MCF 10A (cell line): ENCODE measurements around the gene ALDH3B1. TPM values are rescaled to one million over a fixed set of nuclear protein-coding genes. Genes with fewer than 3 reads are reported as not detected.

Experiments
- BruUV-seq: library from RNA; stranded (reverse); fragments of 400-500 nt; replicated peaks from 2 replicates; lab custom pipeline; 2021; lab: Mats Ljungman, UMichigan
- CTCF ChIA-PET: fragments of 300-600 bp; sonication (Branson Sonifier 250); formaldehyde crosslinking; extraction: SDS; loops from one replicate; lab custom pipeline; 2021; ENCODE audit warnings: antibody characterized with exemption, inconsistent platforms; lab: Yijun Ruan, JAX
- POLR2A ChIA-PET: fragments of 300-600, 350-650 bp; sonication (Branson Sonifier 250); formaldehyde crosslinking; extraction: SDS; loops from one replicate; lab custom pipeline; 2020; ENCODE audit warnings: antibody characterized with exemption, inconsistent platforms; lab: Yijun Ruan, JAX
- DNase-seq: peaks from one replicate; pipeline ENCODE4 v3.0.0-alpha.2; 2018; ENCODE audit not compliant: unreplicated experiment
- H3K27ac Mint-ChIP-seq: one replicate; pipeline ENCODE4 v1.8.0; 2022; ENCODE audit warnings: mild to moderate bottlenecking, low read depth, mixed read lengths; ENCODE audit not compliant: unreplicated experiment
- H3K27me3 Mint-ChIP-seq: one replicate; pipeline ENCODE4 v1.8.0; 2022; ENCODE audit warnings: mixed read lengths; ENCODE audit not compliant: insufficient read depth, unreplicated experiment
- H3K36me3 Mint-ChIP-seq: one replicate; pipeline ENCODE4 v1.8.0; 2022; ENCODE audit warnings: mild to moderate bottlenecking, moderate library complexity, mixed read lengths; ENCODE audit not compliant: insufficient read depth, unreplicated experiment
- H3K4me1 Mint-ChIP-seq: one replicate; pipeline ENCODE4 v1.8.0; 2022; ENCODE audit warnings: mixed read lengths; ENCODE audit not compliant: insufficient read depth, unreplicated experiment
- H3K4me3 Mint-ChIP-seq: one replicate; pipeline ENCODE4 v1.8.0; 2022; ENCODE audit warnings: mild to moderate bottlenecking, moderate library complexity, mixed read lengths; ENCODE audit not compliant: unreplicated experiment
- H3K9me3 Mint-ChIP-seq: one replicate; pipeline ENCODE4 v1.8.0; 2022; ENCODE audit warnings: mixed read lengths; ENCODE audit not compliant: unreplicated experiment
- intact Hi-C: fragments of 100-400 bp; cut with micrococcal nuclease; formaldehyde crosslinking; loops from 2 replicates; pipeline ENCODE4 v1.14.1; 2022
- total RNA-seq: library from RNA; stranded (reverse); gene quantifications from 2 replicates; pipeline ENCODE4 v1.2.3, GENCODE V29; 2022
- TF ChIP-seq, protein P1 (sequence below): fragments of 200-600 bp; IDR thresholded peaks from one replicate; pipeline ENCODE4 v1.8.0; 2022; ENCODE audit warnings: antibody characterized with exemption, mild to moderate bottlenecking; ENCODE audit not compliant: unreplicated experiment

The ALDH3B1 gene
- total RNA-seq, 1 experiment from 2014 or later, result 37.2 TPM

GRCh38 chr11:68036717-68037239, 26.7 kb downstream of the ALDH3B1 start:
- Mint-ChIP-seq H3K36me3 (peaks cover 16% of the 10 kb centered on the region), H3K27me3 (no peaks in the 10 kb centered on the region), H3K4me3 (no peak overlapping the region), H3K9me3 (no peaks in the 10 kb centered on the region), H3K4me1 (peaks cover 1% of the 10 kb centered on the region), H3K27ac (no peak overlapping the region)
- no TSS peak for BruUV-seq
- no peak for DNase-seq
- intact Hi-C loops, result no loop called here
- TF ChIP-seq, protein P1, sequence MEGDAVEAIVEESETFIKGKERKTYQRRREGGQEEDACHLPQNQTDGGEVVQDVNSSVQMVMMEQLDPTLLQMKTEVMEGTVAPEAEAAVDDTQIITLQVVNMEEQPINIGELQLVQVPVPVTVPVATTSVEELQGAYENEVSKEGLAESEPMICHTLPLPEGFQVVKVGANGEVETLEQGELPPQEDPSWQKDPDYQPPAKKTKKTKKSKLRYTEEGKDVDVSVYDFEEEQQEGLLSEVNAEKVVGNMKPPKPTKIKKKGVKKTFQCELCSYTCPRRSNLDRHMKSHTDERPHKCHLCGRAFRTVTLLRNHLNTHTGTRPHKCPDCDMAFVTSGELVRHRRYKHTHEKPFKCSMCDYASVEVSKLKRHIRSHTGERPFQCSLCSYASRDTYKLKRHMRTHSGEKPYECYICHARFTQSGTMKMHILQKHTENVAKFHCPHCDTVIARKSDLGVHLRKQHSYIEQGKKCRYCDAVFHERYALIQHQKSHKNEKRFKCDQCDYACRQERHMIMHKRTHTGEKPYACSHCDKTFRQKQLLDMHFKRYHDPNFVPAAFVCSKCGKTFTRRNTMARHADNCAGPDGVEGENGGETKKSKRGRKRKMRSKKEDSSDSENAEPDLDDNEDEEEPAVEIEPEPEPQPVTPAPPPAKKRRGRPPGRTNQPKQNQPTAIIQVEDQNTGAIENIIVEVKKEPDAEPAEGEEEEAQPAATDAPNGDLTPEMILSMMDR, result no peak
- POLR2A ChIA-PET, result interaction anchor here (0.6 to 1.3 kb wide), 4 partner anchors 20 to 235 kb away, joined by 3 read pairs; partner anchors contain the start of gene C11orf24
- CTCF ChIA-PET, result interaction anchor here (0.6 kb wide), 1 partner anchor 26 kb away, joined by 3 read pairs; no protein-coding TSS in a partner anchor

DNA sequence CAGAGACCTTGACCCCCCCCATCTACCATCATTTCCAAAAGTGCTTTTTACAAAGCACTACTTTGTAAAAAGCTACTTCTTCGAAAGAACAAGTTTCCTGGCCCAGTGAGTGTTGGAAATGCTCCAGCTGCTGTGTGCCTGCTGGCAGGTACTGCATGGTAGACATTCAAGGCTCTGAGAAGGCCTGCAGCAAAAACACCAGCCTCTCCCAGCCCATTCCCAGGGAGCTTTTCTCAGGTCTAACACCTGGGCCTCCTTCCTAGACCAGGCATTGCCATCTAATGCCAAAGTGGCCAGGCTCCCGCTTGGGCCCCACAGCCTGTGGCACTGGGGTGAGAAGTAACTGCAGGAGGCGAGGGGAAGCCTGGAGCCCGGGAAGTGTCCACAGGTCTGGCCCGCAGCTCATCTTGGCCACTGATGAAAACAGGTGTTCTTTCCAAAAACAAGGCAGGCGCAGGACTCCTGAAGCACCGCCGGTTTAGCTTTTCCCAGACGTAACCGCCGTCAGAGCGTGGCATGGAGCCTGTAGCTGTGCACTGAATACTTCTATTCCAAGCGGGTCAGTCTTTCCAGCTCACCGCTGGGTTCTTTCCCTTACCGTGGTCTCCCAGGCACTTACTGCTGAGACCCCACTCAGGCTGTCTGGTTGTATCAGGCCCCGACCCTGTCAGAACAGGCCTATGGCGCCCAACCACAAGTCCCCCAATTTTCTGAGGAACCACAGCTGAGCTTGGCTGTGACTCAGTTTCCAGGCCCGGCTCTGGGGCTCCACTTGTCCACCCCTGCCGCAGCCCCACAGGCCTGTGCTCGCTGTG, 27.5 kb downstream of the ALDH3B1 start:
- TF ChIP-seq, protein P1, result no peak
- Mint-ChIP-seq H3K4me1 (no peaks in the 10 kb centered on the region), H3K9me3 (no peaks in the 10 kb centered on the region), H3K27me3 (no peaks in the 10 kb centered on the region), H3K4me3 (no peak overlapping the region), H3K27ac (no peak overlapping the region), H3K36me3 (peaks cover 13% of the 10 kb centered on the region)
- CTCF ChIA-PET, result interaction anchor here (0.6 to 1.0 kb wide), 2 partner anchors 16 to 26 kb away, joined by 3 read pairs; no protein-coding TSS in a partner anchor
- BruUV-seq, result no TSS peak
- POLR2A ChIA-PET, result interaction anchor here (0.6 to 1.8 kb wide), 7 partner anchors 21 to 174 kb away, joined by 3 to 6 read pairs (median 3); no protein-coding TSS in a partner anchor
- no peak for DNase-seq
- intact Hi-C loops, result no loop called here

DNA sequence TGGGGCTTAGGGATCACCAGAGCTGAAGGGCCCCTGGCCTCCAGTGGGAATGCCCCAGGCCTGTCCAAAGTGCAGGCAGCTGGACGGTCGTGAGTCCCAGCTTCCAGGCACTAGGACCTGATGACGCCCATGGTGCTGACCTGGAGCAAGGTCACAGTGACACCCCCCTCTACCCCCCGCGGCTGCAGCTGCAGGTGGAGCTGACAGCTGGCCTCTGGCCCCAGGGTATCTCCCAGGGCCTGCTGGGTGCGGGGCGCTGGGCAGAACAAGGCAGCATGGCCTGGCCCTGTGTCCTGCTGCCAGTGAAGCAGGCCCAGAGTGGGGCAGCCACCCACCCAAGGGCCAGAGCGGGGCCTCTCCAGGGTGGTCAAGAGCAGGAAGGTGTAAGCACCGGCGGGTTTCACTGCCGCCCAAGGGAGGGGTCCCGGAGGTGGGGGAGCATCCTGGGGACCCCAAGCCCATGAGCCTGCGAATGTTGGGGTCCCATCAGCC, 28.1 kb downstream of the ALDH3B1 start:
- TF ChIP-seq, protein P1, result no peak
- Mint-ChIP-seq H3K4me1 (no peaks in the 10 kb centered on the region), H3K4me3 (peak overlapping the region; percentile 60), H3K27ac (no peak overlapping the region), H3K36me3 (peaks cover 11% of the 10 kb centered on the region), H3K9me3 (no peaks in the 10 kb centered on the region), H3K27me3 (no peaks in the 10 kb centered on the region)
- intact Hi-C loops, result no loop called here
- ChIA-PET POLR2A (interaction anchor here (0.6 to 1.8 kb wide), 5 partner anchors 22 to 173 kb away, joined by 3 to 6 read pairs (median 3); no protein-coding TSS in a partner anchor), CTCF (interaction anchor here (1.0 kb wide), 1 partner anchor 17 kb away, joined by 3 read pairs; no protein-coding TSS in a partner anchor)
- no TSS peak for BruUV-seq
- DNase-seq, result no peak
